Stimulated activated CD4-positive, alpha-beta T cell treated with anti-CD3 and anti-CD28 coated beads, Interleukin-2, amount 100 ng/mL, for 48 hours (primary cell): ENCODE results near the gene TRABD2B.

Experiments
- DNase-seq, 2 donors: peaks; one replicate each; pipeline ENCODE4 v3.0.0-alpha.2; 2020

TRABD2B gene

DNA sequence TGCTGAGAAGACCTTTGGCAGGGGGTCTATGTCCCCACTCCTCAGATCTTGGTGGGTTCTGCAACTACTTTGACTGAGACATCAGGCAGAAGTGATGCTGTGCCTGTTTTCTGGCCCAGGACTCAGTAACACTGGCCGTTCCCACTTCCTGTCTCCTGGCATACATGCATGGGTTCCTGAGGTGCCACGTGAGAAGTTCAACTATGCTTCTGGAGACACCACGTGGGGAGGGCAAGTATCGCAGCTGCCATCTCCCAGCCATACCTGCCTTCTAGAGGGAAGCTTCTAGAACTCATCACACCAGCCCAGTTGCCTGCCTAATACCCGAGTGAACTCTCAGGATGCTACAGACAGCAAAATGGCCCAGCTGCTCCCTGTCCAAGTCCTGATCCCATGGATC, 65.8 kb downstream of the TRABD2B start:
- DNase-seq, result no peak

DNA sequence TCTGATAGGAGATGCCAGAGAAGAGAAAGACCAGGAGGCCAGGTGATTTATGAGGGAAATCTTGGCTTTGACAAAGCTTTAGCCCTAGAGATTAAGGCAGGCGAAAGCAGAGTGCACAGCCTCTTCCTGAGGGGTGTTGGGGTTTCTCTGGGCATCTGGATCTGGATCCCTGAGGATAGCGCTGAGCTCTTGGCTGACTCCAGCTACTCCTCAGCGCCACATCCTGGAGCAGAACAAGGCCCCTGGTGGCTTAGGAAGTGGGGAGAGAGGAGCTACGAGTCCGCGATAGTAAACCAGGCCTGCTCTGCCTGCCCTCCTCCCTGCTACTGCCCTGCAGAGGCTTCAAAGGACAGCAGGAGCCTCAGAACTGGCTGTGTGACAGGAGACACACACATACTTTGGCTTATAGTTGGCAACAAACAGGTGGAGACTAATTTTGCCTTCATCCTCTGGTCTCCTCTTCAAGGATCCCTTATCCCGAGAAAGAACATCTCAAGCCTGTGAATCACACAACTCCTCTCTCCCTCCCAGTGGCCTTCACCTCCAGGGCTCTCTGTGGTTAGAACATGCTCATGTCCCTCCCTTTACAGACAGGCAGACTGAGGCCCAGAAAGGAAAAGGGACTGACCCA, 66.9 kb downstream of the TRABD2B start:
- DNase-seq, result no peak

DNA sequence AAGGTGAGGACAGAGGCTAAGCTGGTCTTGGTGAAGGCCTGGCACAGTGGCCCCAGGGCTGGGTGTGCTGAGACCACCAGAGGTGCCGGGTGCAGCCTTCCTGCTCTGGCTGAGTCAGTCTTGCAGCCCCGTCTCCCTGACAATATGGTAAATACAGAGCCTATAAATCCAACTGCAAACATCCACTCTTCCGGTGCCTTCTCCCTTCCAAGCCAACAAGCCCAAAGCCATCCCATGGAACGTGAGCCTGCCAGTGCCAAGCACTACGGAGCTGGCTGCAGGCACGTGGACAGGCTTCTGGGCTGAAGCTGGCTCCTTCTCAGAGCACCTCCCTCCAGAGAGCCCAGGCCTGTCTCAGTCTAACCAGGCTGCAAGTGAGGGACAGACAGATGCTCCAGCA, 70.0 kb downstream of the TRABD2B start:
- DNase-seq, result no peak

DNA sequence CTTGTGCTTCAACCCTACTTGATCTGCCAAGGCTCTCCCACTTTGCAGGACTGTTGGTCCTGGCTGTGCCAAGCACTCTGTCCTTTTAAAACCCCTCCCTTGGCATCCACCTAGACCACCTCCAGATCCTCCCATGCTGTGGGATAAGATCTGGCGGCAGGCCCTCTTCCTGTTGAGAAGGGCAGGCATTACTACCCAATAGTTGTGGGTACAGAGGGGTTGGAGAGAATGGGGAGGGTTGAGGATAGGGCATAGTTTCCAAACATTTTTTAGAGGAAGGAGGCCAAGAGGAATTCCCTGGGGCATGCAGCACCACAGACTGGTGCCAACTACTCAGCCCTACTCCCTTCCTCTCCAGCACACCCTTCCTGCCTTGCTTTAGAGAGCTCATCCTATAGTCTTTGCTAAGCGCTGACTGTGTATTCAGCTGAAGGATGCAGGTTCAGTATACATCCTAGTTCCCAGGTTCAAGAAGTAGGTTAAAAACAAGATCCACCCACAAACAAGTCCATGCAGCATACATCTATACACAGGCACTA, 70.7 kb downstream of the TRABD2B start:
- DNase-seq, result no peak

DNA sequence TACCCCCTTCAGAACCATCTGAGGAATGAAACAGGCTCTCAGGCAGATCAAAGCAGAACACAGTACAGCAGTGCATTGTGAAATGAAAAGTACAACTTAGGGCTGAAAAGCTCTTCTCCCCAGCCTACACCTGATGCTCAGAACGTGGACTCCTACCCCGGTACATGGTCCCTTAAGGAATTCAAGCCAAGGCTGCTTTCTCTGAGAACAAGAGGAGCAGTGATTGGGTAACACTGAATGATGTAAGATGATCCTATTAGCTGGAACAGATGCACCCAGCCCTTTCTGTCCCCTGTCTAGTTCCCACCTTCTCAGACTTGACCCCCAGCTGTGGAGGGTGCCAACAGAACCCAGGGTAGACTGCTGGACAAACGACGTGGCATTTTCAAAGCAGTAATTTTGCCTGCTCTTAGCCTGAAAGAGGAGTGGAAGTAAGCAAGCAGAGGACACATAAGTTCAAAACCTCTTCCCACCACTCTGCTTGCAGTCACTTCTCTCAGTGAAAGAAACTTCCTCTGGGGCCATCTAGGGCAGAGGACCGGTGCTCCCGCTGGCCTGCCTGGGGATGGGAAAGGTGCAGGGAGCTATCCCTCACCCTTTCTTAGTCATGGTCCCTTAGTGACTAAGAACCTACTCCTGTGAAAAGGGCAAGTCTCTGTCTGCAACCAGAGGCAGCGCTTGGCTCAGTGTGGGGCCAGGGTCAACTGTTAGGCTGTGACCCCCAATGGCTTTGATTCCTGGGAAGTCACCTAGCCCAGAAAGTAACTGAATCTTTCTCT, 72.7 kb downstream of the TRABD2B start:
- no peak for DNase-seq

DNA sequence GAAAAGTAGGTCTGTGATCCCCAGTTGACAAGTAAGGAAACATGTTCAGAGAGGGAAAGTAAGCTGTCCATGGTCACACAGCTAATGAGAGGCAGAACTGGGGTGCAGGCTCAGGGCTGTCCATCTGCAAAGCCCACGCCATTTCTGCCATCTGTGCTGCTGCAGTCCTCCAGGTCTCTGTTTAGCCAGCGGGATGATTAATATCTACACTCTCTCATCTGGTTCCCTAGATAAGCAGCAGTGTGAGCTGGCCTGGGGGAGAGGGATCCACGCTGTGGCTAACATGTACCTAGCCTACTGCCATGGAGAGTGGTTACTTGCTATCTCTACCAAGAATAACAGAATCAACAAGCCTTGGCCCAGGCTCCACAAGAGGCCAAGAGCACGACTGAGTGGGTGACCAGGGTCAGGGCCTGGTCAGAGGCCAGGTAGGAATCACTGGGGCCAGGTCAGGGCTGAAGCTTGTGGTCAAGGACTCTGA, 75.2 kb downstream of the TRABD2B start:
- no peak for DNase-seq

DNA sequence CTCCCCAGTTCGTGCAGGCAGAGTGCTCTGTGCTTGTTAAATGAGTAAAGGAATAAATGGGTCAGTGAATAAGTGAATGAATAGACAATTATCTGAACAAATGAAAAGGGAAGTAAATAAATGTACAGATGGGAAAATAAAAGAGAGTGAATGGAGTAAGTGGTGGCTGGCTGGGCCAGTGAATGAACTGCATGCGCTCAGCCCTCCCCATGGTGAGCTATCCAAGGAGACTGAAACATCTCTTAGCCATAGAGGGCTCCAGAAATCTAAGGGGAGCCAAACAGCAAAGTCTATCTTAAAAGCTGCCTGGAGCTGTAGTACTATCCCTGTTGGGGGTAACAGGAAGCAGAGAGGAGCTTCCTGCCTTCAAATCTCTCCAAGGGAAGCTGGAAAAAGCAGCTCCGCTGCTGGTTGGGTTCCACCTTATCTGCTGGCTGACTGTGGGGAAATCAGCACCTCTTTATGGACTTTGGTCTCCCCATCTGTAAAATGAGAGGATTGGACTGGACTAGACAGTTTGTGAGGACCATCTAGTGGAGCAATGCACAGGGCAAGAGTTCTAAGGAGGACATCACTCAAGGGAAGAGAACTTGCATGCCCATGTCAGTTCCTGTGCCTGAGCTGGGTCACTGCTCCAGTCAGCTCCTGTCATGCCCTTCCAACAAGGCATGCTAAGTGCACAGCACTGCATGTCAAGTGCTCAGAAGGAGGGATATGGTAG, 77.9 kb downstream of the TRABD2B start:
- DNase-seq, result no peak

DNA sequence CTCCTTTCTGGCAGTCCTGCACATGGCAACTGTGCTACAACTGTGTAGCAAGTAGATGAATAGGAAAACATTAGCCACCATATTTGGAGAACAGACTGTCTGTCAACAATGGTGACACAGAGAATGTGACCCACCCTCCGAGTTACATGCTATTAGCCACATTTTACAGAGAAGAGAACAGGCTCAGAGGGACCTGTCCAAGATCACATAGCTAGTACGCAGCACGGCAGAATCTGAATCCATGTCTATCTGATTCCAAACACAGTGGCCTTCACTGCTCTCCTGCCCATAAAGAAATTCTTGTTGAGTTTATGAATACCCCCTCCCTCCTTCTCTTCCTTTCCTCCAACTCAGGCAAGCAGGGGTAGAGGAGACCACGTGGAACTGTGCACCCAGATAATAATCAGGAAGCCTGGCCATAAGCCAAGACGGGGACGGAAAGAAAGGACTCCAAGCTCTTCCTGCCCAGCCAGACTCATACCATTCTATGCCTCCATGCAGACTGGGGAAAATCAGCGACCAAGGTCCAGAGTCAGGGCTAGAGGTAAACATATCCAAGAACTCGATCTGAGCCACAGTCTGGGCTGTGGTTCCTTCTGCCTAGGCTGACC, 78.8 kb downstream of the TRABD2B start:
- DNase-seq, result no peak

DNA sequence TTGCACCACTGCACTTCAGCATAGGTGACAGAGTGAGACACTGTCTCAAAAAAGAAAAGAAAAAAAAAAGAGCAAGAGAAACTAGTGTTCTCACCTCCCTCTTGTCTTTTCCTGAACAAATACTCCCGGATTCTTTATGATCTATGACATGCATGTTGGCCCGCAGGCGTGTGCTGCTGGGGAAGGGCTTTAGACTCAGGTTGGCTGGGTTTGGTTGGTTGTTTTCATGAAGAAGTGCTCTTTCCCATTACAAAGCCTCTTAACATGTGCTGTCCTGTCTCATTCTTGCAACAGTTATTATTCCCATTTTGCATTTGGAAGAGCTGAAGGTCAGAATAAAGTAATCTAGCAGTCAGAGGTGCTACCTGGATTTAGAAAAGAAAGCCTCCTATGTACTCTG, 79.5 kb downstream of the TRABD2B start:
- DNase-seq, result no peak

DNA sequence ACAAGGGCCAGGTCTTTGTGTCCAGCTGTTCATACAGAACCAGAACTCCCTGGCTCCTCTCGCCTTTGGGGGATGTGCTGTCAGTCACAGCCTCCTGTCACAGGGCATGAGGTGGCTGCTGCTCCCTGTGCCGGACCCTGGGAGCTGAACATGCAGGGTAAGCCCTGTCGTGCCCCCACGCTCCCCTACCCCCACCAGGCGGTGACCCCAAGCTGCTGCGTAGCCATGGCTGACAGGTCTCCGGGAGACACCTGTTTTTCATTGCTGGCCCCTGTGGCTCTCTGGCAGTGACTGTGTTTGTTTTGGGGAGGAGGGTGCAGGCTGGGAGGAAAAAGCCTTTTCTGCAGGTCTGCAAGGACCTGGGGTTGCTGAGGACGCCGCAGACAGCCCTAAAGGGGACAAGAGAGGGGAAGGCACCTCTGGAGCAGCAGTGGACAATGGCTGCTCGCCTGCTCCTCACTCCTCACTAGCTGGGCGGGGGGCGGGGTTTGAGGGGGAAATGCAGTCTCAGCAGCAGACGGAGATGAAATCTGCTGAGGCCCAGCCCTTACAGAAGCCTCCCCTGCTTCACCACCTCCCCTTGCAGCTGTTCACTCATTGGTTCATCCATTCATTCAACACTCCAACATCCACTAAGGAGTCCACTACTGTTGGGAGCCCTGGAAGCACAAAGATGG, 81.4 kb downstream of the TRABD2B start:
- no peak for DNase-seq

DNA sequence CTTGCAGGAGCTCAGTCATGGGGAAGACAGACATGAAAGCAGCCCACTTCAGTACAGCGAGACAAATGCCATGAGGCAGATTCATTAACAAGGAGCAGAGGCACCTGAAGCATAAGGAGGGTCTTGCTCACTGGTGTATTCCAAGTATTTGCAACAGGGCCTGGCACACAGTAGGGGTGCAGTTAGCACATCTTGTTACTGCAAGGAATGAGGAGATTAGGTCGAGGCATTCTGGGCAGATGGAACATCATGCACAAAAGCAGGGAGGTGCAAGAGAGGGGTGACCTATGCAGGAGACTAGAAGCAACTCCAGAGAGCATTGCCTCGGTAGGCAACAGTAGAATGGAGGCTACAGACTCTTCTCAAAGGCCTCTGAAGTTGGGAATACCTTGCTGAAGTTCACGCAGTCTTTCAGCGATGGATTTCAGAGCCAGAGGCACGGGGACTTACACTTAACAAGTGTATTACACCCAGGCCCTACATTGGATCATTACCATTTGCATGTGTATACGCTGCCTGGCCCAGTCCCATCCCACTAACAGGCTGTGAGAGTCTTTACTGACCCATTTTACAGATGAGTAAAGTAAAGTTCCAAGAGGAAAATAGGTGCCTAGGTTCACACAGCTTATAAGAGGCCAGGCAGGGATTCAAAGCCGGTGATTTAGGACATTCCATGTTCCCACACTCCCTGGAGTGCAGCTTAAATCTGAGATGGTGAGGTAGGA, 82.1 kb downstream of the TRABD2B start:
- DNase-seq, result no peak

DNA sequence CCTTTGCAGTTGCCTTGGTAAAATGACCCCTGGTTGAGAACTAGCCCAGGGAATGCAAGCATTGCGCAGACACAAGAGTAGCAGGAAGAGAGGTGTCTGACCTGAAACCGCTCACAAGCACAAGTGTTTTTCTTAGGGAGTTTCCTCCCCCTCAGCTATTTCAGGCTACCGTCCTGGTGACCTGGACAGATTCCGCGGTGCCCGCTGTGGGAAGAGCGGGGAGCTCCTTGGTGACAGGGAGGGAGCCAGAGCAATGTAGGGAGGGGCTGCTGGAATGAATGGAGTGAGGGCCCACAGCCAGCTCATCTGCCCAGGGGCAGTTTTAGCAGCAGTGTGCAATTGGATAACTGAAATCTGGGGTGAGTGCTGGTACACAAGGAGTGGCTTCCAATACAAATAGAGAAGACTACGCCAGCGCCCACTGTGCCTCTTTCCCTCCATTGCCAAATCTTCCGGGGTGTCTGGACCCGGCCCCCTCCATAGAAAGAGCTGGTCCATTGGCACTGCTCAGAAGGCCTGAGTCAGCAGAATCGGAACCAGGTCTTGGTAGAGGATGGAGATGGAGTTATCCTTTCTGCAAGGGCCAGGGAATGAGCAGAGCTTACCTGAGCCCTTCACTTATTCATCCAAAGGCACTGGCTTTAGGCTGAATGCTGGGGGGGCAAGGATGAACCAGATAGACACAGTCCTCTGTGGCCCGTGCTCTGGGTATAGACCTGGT, 82.8 kb downstream of the TRABD2B start:
- DNase-seq, result no peak

DNA sequence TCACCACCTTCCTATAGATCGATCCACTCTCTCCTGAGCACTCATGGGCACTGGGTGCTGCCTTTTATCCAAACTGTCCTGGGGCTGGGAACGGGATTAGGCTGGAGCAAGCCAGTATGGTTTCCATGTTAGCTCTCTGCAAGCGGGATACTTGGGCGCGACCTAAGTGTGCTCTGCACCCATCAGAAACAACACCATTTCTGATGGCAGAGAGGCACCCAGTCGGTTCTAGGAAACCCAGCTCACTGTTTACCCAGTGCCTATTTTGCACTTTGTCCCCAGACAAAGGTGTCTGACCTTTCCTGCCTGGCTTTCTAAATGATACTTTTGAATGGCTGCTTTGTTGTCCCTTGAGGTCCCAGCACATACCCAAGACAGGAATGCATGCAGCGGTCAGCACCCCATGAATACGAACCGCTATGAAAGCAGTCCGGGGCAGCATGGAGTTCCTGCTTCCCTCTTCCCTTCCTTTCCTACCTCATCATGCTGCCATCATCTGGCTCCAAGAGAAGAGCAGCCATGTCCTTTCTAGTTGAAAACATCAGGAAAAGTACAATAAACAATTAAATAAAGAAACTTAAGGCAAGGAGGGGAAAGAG, 83.9 kb downstream of the TRABD2B start:
- no peak for DNase-seq

DNA sequence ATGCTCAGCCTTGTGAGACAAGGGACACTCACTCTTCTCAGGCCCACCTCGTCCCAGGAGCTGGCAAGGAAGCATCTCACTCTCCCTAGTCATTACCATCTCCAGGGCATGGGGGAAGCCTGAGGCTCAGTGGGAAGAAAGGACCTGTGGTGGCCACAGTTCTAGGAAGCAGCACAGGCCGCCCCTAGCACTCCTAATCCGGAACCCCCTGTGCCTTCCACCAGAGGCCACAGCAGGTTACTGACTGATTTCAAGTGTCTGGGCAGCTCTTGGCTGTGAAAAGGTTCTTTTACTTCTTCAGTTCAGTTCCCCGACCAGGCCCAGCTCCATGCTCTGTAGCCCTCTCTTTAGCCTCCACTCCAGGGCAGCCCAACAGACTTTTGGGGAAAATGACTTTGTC, 84.4 kb downstream of the TRABD2B start:
- DNase-seq, result no peak

DNA sequence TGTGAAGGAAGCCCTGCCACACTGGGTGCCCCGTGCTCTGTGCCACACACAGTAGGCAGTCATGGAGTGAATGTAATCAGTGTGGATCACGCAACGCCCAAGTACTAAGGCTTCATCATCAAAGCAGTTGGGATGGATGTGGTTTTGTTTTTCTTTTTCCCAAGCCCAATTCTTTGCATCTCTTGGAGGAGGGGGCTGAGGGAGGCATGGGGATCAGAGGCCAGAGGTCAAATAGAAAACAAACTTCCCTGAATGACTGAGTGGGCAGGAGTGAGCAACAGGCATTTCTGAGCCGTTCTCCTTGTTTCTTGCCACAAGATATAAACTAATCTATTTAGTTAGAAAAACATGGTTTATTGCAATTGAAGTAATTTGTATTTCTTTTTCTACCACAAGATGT, 85.3 kb downstream of the TRABD2B start:
- DNase-seq, result no peak

DNA sequence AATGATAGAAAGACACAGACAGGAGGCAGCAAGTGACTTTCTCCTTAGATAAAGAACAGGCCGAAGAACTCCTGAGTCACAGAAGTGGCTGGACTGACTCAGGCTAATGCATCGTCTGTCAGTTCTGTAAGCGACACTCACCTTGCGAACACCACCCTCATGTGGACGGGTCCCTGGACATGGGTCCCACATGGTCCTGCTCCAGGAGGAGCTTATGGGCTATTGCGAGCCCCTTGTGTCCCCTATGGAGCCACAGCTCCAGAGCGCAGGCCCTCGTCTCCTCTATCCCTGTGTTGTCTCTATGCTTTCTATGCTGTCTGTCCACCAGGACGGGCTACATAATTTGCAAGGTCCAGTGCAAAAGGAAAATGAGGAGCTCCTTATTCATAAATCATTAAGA, 85.8 kb downstream of the TRABD2B start:
- no peak for DNase-seq

DNA sequence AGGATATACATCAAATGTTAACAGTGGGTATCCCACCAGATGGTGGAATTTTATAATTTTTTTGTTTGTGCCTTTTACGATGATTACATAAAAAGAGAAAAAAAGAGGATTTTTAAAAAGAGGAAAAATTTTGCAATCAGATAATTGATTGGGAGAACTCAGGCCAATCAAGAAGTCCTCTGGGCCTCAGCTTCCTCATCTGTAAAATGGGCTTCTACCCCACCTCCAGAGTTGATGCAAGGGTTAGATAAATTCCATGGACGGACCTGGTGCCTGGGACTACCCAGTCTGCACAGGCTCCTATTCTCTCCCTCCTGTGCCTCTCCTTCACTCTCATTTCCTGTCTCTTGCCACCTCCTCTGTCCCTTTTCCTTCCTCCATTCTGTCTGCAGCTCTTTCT, 88.9 kb downstream of the TRABD2B start:
- no peak for DNase-seq

DNA sequence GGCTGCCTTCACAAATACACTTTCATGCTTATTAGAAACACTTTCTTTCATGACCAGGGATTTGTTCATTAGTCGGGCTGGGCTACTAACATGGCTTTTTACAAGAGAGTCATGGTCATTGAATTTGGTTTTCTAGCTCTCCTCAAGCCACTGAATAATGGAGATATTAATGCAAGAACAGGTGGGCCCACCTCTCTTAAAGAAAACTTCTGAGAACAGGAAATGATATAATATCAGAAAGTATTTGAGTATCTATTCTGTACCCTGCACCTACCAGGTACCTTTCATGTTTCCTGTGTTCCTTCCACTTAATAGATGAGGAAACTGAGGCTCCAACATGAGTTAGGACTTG, 90.0 kb downstream of the TRABD2B start:
- DNase-seq, result no peak

DNA sequence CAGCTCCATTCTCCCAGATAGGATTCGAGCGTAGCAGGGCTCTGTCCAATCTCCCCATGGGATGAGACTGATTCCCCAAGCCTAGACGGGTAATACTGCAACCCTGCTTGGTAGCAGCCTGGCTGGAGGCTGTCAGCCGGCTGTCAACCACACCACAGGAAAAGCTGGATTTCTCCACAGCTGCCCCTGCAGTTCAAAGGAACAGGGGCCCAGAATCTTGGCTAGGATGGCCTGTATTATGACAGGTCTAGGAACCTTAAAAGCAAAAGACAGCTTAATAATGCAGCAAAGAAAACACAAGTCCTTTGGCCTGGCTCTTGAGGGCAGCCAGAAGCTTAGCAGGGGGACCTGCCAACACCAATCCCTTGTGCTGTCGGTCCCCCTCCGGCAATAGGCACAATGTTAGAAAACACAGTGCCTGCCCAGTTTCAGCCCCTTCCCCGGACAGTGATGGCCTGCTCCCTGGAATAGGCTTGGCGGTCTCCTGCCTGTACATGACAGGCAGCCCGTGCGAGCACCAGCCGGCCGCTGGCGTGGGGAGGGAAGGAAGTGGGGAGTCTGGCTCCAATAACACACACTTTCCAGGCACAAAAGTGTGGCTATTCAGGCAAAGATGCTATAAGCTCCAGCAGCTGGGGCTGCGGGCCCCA, 90.5 kb downstream of the TRABD2B start:
- no peak for DNase-seq

DNA sequence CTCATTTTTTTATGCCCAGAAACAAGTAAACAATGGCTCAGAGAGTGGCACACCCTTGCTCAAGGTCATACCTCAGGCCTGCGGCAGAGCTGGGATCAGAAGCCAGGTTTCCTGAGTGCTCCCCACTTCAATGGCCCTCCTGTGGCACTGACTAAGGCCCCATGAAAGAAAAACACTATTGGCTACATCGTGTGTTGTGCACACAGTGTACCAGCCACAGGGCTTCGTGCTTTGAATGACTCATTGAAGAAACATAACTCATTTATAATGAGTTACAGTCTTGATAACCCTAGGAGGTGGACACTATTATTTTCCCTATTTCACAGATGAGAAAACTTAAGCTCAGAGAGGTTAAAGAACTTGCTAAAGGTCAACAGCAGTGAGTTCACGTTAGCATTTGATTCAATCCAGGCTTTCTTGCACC, 91.2 kb downstream of the TRABD2B start:
- DNase-seq, result no peak
